Measurements from ENCODE around the gene RIPK3.
"Not testable (repeated sequence)": the region's sequence is repeated elsewhere in the genome, so short reads cannot be mapped to it uniquely, and the experiment has no call there.

The RIPK3 gene

DNA sequence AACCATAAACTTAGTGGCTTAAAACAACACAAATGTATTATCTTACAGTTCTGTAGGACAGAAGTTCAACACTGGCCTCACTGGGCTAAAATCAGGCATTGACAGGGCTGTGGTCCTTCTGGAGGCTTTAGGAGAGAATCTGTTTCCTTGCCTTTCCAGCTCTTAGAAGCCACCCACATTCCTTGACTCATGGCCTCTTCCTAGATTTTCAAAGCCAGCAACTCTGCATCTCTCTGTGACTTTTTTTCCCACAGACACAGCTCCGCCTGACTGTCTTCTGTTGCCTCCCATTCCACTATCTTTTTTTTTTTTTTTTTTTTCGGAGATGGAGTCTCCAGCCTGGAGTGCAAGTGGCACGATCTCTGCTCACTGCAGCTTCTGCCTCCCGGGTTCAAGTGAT is 16.4 kb upstream of the RIPK3 start:
- Histone ChIP-seq H3K27ac (no peak overlapping the region), H3K4me3 (no peak overlapping the region)
- TF ChIP-seq, protein P1, sequence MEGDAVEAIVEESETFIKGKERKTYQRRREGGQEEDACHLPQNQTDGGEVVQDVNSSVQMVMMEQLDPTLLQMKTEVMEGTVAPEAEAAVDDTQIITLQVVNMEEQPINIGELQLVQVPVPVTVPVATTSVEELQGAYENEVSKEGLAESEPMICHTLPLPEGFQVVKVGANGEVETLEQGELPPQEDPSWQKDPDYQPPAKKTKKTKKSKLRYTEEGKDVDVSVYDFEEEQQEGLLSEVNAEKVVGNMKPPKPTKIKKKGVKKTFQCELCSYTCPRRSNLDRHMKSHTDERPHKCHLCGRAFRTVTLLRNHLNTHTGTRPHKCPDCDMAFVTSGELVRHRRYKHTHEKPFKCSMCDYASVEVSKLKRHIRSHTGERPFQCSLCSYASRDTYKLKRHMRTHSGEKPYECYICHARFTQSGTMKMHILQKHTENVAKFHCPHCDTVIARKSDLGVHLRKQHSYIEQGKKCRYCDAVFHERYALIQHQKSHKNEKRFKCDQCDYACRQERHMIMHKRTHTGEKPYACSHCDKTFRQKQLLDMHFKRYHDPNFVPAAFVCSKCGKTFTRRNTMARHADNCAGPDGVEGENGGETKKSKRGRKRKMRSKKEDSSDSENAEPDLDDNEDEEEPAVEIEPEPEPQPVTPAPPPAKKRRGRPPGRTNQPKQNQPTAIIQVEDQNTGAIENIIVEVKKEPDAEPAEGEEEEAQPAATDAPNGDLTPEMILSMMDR (IDR thresholded peaks at IDR 0.05), result no peak
- DNase-seq (ENCODE audit: low spot score), result no peak

DNA sequence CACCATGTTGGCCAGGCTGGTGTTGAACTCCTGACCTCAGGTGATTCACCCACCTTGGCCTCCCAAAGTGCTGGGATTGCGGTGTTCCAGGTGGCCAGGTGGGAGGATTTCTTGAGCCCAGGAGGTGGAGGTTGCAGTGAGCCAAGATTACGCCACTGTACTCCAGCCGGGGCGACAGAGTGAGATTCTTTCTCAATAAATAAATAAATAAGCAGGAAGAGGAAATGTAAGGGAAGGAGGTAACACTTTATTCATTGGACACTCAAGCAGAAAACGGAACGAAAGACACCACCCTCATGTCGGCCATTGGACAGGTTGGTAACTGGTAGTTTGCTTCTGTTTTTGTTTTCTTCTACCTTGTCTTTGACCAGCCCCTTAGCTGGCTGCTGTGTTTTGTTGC is 15.2 kb upstream of the RIPK3 start:
- Histone ChIP-seq H3K4me3 (no peak overlapping the region), H3K27ac (no peak overlapping the region)
- no peak for DNase-seq (ENCODE audit: low spot score)
- TF ChIP-seq, protein P1 (IDR thresholded peaks at IDR 0.05), result no peak

DNA sequence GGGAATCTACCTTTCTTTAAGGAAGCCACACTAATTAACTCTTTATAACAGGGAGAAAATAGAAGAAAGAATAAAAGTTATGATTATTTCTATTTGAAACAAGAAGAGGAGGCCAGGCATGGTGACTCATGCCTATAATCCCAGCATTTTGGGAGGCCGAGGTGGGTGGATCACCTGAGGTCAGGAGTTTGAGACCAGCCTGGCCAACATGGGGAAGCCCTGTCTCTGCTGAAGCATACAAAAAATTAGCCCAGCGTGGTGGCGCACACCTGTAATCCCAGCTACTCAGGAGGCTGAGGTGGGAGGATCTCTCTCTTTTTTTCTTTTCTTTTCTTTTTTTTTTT is 14.7 kb upstream of the RIPK3 start:
- DNase-seq (ENCODE audit: low spot score); H3K4me3 ChIP-seq; H3K27ac ChIP-seq: not testable (repeated sequence)

DNA sequence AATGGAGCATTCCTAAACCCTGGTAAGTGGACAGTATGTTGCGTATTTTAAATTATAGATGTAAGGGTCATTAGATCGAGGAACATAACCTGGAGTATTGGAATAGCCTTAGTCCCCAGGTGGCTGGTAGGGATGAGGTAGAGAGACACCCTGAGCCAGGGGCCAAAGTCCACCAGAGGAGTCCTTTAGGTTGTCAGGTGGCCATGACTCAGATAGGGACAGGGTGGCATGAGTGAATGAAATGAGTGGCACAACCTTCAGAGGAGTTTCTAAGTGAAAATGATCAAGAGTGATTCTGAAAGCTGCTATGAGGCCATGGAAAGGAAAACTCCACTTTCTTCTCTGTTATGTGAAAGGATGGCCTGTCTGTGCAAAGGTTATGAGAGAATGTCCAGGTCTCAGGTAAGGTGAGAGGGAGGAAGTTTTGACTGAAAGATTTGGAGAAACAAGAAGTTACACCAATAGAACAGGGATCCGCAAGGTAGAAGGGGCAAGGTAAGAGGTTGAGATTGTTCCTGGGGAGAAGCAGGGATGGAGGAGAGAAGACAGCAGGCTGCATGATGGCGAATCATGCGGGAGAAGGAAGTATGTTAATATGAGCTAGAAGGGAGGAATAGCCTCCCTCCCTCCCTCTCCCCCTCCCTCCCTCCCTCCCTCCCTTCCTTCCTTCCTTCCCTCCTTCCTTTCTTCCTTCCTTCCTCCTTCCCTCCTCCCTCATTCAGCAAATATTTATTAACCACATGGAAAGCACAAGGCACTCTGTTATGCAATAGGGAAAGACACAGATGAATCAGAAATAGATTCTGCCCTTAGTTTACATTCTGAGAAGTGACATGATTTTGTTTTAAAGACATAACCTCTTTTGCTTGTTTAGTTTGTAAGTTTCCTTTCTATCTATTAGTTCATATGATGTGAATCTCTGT is 14.0 kb upstream of the RIPK3 start:
- DNase-seq (ENCODE audit: low spot score), result no peak
- H3K4me3 ChIP-seq, result no peak overlapping the region
- TF ChIP-seq, protein P1 (IDR thresholded peaks at IDR 0.05), result no peak
- H3K27ac ChIP-seq, result no peak overlapping the region

DNA sequence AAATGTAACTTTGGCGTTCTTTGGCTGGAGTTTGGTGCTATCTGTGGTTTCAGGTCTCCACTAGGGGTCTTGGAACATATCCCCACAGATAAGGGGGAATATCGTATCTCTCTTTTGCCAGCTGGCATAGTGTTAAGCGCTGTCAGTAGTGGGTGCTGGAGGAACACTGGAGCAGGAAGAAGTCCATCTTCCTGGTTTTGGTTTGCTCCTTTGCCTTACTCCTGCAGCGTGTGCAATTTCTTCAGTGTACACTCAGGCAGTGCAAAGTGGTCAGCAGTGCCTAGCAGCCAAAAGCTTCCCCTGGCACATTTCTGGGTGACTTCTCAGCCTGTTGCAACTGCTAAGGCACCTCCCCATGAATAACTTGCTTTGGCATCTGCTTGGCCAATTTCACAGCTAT is 11.7 kb upstream of the RIPK3 start:
- TF ChIP-seq, protein P1 (IDR thresholded peaks at IDR 0.05), result no peak

DNA sequence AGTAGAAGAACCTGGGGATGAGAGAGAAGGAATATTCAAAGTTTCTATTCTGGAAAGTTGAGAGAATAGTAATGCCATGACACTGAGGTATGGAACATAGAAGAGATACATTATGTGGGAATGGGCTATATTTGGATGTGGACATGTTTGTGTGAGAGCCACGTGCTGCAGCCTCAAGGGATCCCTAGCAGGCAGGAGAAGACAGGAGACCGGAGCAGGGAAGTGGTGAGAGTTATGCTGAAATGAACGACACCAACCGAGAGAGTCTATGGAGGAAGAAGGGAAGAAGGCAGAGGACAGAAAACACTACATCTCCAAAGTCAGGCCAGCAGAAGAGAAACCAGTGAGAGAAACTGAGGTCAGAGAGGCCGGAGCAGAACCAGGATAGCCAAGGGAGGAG is 10.0 kb upstream of the RIPK3 start:
- no peak overlapping the region for H3K27ac ChIP-seq
- TF ChIP-seq, protein P1 (IDR thresholded peaks at IDR 0.05), result no peak
- no peak overlapping the region for H3K4me3 ChIP-seq
- DNase-seq (ENCODE audit: low spot score), result no peak

More for the DNA sequence above, 11.7 kb upstream of the RIPK3 start:
- no peak overlapping the region for H3K4me3 ChIP-seq
- no peak for DNase-seq (ENCODE audit: low spot score)
- no peak overlapping the region for H3K27ac ChIP-seq

DNA sequence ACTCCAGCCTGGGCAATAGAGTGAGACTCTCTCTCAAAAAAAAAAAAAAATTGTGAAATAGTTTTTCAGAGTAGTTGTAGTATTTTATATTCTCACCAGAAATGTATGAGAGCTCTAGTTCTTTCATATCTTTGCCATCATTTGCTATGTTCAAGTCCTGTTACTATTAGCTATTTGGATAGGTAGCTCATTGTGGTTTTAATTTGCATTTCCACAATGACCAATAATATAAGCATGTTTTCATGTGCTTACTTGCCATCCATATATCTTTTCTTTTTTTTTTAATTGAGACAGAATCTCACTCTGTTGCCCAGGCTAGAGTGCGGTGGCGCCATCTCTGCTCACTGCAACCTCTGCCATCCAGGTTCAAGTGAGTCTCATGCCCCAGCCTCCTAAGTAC is 8.4 kb upstream of the RIPK3 start:
- Histone ChIP-seq H3K4me3 (no peak overlapping the region), H3K27ac (no peak overlapping the region)
- no peak for DNase-seq (ENCODE audit: low spot score)
- TF ChIP-seq, protein P1 (IDR thresholded peaks at IDR 0.05), result no peak

Measured in coronary artery (tissue), 2 donors.